ENCODE data around the gene BCKDK. TPM values are rescaled to one million over a fixed set of nuclear protein-coding genes. Genes with fewer than 3 reads are reported as not detected.

The BCKDK gene
- total and polyA plus RNA-seq, 4 donors = 16.2 to 61.8 (median 33.9) TPM

DNA sequence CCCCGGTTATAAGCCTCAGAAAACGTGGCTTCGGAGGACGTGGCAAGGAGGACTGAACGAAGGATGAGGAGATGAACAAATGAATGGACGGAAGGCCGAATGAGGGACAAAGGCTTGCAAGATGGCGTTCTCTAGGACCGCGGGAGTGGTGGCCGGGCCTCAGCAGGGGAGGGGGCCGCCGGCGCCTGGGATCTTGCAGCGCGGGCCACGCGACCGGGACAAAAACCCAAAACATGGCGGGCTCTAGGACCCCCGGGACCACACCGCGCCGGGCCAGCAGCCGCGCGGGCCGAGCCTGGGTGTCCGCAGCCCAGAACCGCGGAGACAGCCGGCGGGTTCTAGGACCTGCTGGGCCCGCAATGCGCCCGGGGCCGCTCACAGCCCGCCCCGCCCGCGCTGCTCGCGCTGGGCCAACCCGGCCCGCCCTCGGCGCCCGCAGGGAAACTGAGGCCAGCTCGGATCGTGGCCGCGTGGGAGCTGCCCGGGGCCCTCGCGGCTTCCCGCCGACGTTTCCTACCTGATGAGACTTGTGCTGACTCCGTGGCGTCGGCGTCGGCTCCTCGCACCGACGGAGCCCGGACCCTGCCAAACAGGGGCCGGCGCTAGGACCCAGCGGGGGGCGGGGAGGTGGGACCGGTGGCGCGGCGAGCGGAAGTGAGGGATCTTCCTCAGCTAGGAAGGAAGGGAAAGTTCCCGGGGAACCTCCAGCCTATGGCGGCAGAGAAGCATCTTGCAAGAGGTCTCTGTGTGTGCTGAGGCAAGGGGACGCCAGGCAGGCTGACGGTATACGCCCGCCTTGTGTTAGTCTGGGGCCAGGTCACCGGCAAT is 34.8 kb upstream of the BCKDK start:
- Histone ChIP-seq H3K27me3 (ENCODE audit: control insufficient read depth in 3 of 3, insufficient read depth in 3 of 3, low read length in 2 of 3) (no peaks in the 10 kb centered on the region), H3K27ac (ENCODE audit: low read depth in 1 of 2, low read length in 1 of 2) (peak overlapping the region; percentile 96), H3K4me1 (ENCODE audit: control insufficient read depth in 5 of 5, insufficient read depth in 5 of 5, low read length in 5 of 5) (peaks cover 7 to 19% (median 9%) of the 10 kb centered on the region in 5 donors), H3K9me3 (ENCODE audit: control insufficient read depth in 4 of 4, insufficient read depth in 3 of 4, low read length in 3 of 4) (no peaks in the 10 kb centered on the region), H3K36me3 (ENCODE audit: control insufficient read depth in 4 of 4, insufficient read depth in 4 of 4, low read length in 4 of 4) (peaks cover 5 to 23% (median 16%) of the 10 kb centered on the region in 4 donors), H3K4me3 (peak overlapping the region; percentile 69), H3K9ac (ENCODE audit: insufficient read depth in 1 of 2, low read length in 2 of 2) (peak overlapping the region; percentile 83 to 88)
- 0% methylated on average over 67 to 83 of the region's 83 CpGs for WGBS, 2 donors
- DNase-seq (peak; percentile 92 to 96 (median 95)), ATAC-seq (ENCODE audit: insufficient read depth, low FRiP score) (peak; percentile 87)
- TF ChIP-seq, protein P1, sequence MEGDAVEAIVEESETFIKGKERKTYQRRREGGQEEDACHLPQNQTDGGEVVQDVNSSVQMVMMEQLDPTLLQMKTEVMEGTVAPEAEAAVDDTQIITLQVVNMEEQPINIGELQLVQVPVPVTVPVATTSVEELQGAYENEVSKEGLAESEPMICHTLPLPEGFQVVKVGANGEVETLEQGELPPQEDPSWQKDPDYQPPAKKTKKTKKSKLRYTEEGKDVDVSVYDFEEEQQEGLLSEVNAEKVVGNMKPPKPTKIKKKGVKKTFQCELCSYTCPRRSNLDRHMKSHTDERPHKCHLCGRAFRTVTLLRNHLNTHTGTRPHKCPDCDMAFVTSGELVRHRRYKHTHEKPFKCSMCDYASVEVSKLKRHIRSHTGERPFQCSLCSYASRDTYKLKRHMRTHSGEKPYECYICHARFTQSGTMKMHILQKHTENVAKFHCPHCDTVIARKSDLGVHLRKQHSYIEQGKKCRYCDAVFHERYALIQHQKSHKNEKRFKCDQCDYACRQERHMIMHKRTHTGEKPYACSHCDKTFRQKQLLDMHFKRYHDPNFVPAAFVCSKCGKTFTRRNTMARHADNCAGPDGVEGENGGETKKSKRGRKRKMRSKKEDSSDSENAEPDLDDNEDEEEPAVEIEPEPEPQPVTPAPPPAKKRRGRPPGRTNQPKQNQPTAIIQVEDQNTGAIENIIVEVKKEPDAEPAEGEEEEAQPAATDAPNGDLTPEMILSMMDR (IDR thresholded peaks at IDR 0.05; ENCODE audit: control extremely low read depth, extremely low read depth) = peak; percentile 6

- TF ChIP-seq, protein P1 (IDR thresholded peaks at IDR 0.05; ENCODE audit: control extremely low read depth, extremely low read depth) = no peak
Measured at GRCh38 chr16:31073970-31074813, 34.0 kb upstream of the BCKDK start, which contains the start of the genes ZNF646 and ZNF668. Gene ZNF646 (plus strand): TSS chr16:31074422. CDS start chr16:31076325, 1,903 bp downstream. Gene ZNF668 (minus strand): TSS chr16:31074240. CDS start chr16:31064459, 9,781 bp downstream.

GRCh38 chr16:31074814-31075183 is 33.4 kb upstream of the BCKDK start:
- DNase-seq (no peak), ATAC-seq (ENCODE audit: insufficient read depth, low FRiP score) (no peak)
- H3K4me3 ChIP-seq = peak overlapping the region; percentile 56
- peak overlapping the region; percentile 71 to 93 for H3K9ac ChIP-seq (ENCODE audit: insufficient read depth in 1 of 2, low read length in 2 of 2)
- TF ChIP-seq, protein P1 (IDR thresholded peaks at IDR 0.05; ENCODE audit: control extremely low read depth, extremely low read depth) = no peak
- H3K9me3 ChIP-seq (ENCODE audit: control insufficient read depth in 4 of 4, insufficient read depth in 3 of 4, low read length in 3 of 4) = no peaks in the 10 kb centered on the region
- H3K27me3 ChIP-seq (ENCODE audit: control insufficient read depth in 3 of 3, insufficient read depth in 3 of 3, low read length in 2 of 3) = no peaks in the 10 kb centered on the region
- peak overlapping the region; percentile 89 to 97 for H3K27ac ChIP-seq (ENCODE audit: low read depth in 1 of 2, low read length in 1 of 2)
- H3K4me1 ChIP-seq (ENCODE audit: control insufficient read depth in 5 of 5, insufficient read depth in 5 of 5, low read length in 5 of 5) = peaks cover 7 to 19% (median 9%) of the 10 kb centered on the region in 5 donors
- 0 to 2% methylated on average over 7 of the region's 7 CpGs for WGBS, 2 donors
- peaks cover 5 to 38% (median 23%) of the 10 kb centered on the region in 4 donors for H3K36me3 ChIP-seq (ENCODE audit: control insufficient read depth in 4 of 4, insufficient read depth in 4 of 4, low read length in 4 of 4)

More at GRCh38 chr16:31073970-31074813, 34.0 kb upstream of the BCKDK start, which contains the start of the genes ZNF646 and ZNF668:
- DNase-seq (peak; percentile 99 to 100 (median 99)), ATAC-seq (ENCODE audit: insufficient read depth, low FRiP score) (peak; percentile 89)
- H3K27me3 ChIP-seq (ENCODE audit: control insufficient read depth in 3 of 3, insufficient read depth in 3 of 3, low read length in 2 of 3) = no peaks in the 10 kb centered on the region
- H3K9ac ChIP-seq (ENCODE audit: insufficient read depth in 1 of 2, low read length in 2 of 2) = peak within 1 kb of the TSS; percentile 88 to 93
- peaks cover 5 to 32% (median 21%) of the 10 kb centered on the region in 4 donors for H3K36me3 ChIP-seq (ENCODE audit: control insufficient read depth in 4 of 4, insufficient read depth in 4 of 4, low read length in 4 of 4)
- peaks cover 7 to 19% (median 9%) of the 10 kb centered on the region in 5 donors for H3K4me1 ChIP-seq (ENCODE audit: control insufficient read depth in 5 of 5, insufficient read depth in 5 of 5, low read length in 5 of 5)
- 0% methylated on average over 48 of the region's 48 CpGs for WGBS, 2 donors
- H3K4me3 ChIP-seq = peak within 1 kb of the TSS; percentile 69
- peak within 1 kb of the TSS; percentile 96 to 97 for H3K27ac ChIP-seq (ENCODE audit: low read depth in 1 of 2, low read length in 1 of 2)
- no peaks in the 10 kb centered on the region for H3K9me3 ChIP-seq (ENCODE audit: control insufficient read depth in 4 of 4, insufficient read depth in 3 of 4, low read length in 3 of 4)

Data from lung (tissue), 12 donors.